HG02759 (cell line): ENCODE measurements around the gene CRADD.

ENCODE experiments used
- ATAC-seq: cut with Tn5 transposase; IDR thresholded peaks from one replicate; pipeline ENCODE4 v1.9.1; 2021; ENCODE audit warnings: mild to moderate bottlenecking, moderate library complexity; ENCODE audit not compliant: unreplicated experiment

Gene CRADD

GRCh38 chr12:93804392-93805179, 127.4 kb downstream of the CRADD start:
- no peak for ATAC-seq

- no peak for ATAC-seq
Observed at GRCh38 chr12:93805736-93806141, 128.6 kb downstream of the CRADD start.

- ATAC-seq: no peak
Observed at GRCh38 chr12:93807354-93807753, 130.2 kb downstream of the CRADD start.

- ATAC-seq: no peak
Observed at GRCh38 chr12:93808169-93808899, 131.2 kb downstream of the CRADD start.

GRCh38 chr12:93812626-93813025, 135.5 kb downstream of the CRADD start:
- ATAC-seq: no peak

- ATAC-seq: no peak
Observed at GRCh38 chr12:93813186-93813585, 136.0 kb downstream of the CRADD start.

- no peak for ATAC-seq
Observed at GRCh38 chr12:93813972-93814821, 137.0 kb downstream of the CRADD start.

GRCh38 chr12:93818488-93819049, 141.4 kb downstream of the CRADD start:
- ATAC-seq: no peak

- no peak for ATAC-seq
Observed at GRCh38 chr12:93819050-93819491, 141.9 kb downstream of the CRADD start.

- ATAC-seq: no peak
Observed at GRCh38 chr12:93823616-93824391, 146.6 kb downstream of the CRADD start.

GRCh38 chr12:93824514-93825500, 147.6 kb downstream of the CRADD start:
- ATAC-seq: no peak

- ATAC-seq: no peak
Observed at GRCh38 chr12:93825501-93825888, 148.3 kb downstream of the CRADD start.

- no peak for ATAC-seq
Observed at GRCh38 chr12:93825931-93826555, 148.9 kb downstream of the CRADD start.

- ATAC-seq: no peak
Observed at GRCh38 chr12:93827179-93827578, 150.0 kb downstream of the CRADD start.

- ATAC-seq: no peak
Observed at GRCh38 chr12:93827669-93828068, 150.5 kb downstream of the CRADD start.

GRCh38 chr12:93829016-93829415, 151.8 kb downstream of the CRADD start:
- ATAC-seq: no peak

- no peak for ATAC-seq
Observed at GRCh38 chr12:93831374-93831773, 154.2 kb downstream of the CRADD start.

- ATAC-seq: no peak
Observed at GRCh38 chr12:93832131-93832530, 155.0 kb downstream of the CRADD start.

- ATAC-seq: no peak
Observed at GRCh38 chr12:93833946-93834345, 156.8 kb downstream of the CRADD start.
